Panc1 (cell line): ENCODE results near the gene ZNF385C.

ENCODE experiments used
- CTCF ChIP-seq: fragments of 450-650 bp; IDR thresholded peaks from 2 replicates; pipeline ENCODE4 v1.5.1; 2017; ENCODE audit warnings: mild to moderate bottlenecking
- POLR2AphosphoS5 ChIP-seq: IDR thresholded peaks from 2 replicates; pipeline ENCODE4 v1.6.1; 2012; ENCODE audit warnings: mild to moderate bottlenecking, low read depth, low read length, moderate library complexity
- REST ChIP-seq, 2 experiments: IDR thresholded peaks; 2 replicates each; pipeline ENCODE4 v1.6.1; 2011 to 2012; ENCODE audit warnings: low read depth in 2 of 2, control low read depth in 1 of 2, low read length in 1 of 2, mild to moderate bottlenecking in 1 of 2, moderate library complexity in 1 of 2; ENCODE audit not compliant: insufficient read depth in 1 of 2

- TF ChIP-seq CTCF (peak; percentile 65), REST (IDR thresholded peaks at IDR 0.05; ENCODE audit: insufficient read depth in 1 of 2, low read depth in 2 of 2, low read length in 1 of 2) (no peak), POLR2AphosphoS5 (no peak)
Measured at GRCh38 chr17:42118545-42118944, 20.3 kb upstream of the ZNF385C start.
